ENCODE results near the gene SDC4.

SDC4 gene

GRCh38 chr20:45342855-45343531 lies 5.2 kb downstream of the SDC4 start:
- no peak for DNase-seq

DNA sequence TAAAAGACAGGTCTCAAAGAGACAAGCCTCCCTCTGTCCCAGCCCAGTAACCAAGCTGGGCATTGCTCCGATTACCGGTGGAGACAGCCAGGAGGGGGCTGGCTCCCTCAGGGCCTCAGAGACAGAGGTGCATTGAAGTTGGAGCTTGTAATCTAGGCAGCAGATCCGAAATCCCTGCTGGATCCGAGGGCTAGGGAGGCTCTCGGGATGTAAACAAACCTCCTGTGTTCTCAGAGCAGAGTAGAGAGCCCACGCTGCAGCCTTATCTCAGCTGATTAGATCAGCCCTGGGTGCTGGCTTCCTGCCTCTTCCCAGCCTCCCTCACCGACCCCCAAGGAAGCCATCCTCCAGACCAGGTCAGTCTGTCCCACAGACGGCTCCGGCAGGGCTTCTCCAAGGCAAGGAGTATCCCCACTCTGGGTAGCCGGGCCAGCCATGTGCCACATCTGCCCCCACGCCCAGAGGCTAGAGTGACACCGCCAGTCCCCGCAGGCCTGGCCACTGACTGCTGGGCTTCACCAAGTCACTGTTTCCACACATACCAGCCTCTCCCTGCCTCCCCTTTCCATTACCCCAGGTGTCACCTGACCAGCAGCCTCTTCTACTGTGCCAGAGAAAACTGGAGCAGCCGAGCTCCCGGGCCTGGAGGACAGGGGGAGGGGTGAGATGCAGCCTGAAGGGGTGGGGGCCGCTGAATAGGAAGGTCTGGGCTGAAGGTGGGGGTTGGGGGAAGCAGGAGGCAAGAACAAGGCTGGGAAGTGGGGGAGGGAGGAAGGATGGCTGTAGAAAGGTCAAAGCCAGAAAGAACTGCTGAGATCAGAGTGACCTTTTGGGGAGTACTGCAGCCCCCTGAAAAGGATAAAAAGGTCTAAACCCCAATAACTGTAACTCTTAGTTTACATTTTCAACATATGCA lies 6.0 kb downstream of the SDC4 start:
- no peak for DNase-seq

DNA sequence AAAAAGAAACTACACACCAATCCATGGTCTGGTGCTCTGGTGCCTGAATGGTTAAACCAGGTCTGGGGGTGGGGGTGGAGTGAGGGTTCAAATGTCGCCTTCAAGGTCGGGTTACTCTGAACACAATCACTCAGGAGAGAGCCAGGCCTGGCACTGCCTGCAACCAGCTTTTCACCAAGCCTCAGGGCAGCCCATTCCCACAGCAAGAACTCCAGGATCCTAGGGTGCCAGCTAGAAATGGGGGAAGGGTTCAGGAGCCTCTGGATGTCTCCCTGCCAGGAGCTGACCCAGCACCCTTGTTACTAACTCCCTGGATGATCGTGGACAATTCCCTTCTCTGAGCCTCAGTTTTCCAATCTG lies 6.7 kb downstream of the SDC4 start:
- no peak for DNase-seq

DNA sequence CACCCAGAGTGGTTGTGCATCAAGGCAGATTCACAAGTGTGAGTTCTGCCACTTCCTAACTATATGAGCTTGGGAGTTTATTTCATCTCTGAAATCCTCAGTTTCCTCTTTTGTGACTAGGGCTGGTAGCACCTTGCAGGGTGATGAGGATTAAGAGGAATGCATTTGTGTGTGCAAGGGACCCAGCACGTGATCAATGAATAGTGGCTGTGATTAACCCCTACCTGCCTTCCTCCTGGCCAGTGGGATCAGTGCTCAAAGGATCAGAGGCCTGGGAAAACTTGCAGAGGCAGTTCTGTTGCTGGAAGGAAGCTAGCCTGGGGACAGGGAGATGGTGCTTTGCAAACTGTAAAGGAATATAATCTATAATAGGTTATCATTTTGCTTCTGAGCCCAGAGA lies 7.3 kb downstream of the SDC4 start:
- DNase-seq, result no peak

DNA sequence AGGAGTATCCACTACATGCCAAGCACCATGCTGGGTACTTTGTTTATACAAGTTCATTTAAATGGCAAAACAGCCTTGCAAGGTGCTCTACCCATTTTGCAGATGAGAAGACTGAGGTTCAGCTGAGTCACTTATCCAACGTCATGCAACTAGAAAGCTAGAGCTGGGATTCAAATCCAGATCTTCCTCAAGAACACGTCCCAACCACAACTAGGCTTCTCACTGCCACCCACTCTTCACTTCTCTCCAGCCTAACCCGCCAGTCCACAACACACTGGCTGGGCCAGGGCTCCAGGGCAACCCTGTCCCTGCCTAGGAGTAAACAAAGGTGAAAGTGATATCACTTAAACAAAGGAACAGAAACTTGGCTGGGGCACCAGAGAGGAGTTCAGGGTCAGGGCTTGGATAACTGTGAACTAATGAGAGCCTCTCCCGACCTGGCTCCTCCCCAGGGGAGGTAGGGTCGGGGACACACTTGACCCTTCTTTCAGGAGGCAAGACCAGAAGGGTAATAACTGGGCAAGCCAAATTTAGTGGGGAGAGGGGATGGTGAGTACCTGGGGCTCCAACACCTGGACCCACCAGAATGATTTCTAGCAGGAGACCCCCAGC lies 7.9 kb downstream of the SDC4 start:
- DNase-seq, result no peak

DNA sequence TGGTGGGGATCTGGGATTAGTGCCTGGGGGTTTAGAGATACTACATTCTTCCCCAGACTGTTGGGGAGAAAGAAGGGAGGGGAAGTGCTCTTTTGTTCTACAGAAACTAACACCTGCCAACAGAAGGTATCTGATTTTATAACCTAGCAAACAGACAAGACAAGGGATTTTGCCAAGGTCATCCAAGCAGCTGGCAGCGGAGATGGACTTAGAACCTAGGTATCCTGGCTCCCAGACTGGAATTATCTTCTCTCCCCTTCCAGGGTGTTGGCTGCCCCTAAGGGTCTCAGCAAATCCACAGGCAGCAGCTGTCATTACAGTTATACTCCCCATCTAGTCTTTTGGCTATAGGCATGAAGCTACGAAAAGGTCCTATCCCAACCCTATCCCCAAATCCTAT lies 8.4 kb downstream of the SDC4 start:
- no peak for DNase-seq

- no peak for DNase-seq
Measured at GRCh38 chr20:45339084-45339483, 9.1 kb downstream of the SDC4 start.

DNA sequence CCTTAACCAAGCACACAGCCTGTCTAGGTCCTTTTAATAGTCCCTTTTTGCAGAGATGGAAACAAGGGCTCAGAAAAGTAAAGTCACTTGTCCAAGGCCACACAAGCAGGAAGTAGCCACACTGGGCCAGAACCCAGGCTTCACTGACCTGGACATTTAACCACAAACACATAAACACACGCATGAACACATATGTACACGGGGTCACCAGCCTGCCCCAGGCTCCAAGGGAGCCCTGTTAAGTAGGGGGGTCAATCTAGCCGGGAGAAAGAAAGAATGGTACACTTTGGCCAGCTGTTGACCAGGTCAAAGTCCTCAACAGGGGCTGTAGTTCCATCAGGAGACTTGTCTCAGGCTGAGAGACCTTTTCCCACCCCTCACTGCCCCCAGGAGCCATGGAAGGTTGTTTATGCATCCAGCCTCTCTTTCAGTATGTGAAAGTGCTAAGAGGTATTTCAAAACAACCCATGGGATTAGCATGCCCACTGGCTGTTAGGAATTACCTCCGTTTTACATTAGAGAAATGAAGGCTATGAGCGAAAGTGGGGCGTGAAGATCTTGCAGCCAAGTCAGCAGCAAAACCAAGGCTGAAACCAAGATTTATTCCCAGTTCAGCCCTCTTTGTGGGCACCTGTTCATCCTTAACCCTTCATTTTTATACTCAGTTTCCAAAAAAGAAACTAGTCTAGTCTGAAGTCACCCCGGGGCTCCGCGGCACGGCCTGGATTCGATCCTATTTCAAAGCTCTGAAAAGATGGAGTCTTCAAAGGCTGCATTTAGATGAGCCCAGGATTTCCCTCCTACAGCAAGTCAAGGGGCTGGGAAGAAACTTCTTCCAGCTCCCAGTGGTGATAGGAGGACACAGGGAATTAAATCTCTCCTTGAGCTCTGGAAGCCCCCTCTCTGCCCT lies 9.8 kb downstream of the SDC4 start:
- DNase-seq, result no peak

DNA sequence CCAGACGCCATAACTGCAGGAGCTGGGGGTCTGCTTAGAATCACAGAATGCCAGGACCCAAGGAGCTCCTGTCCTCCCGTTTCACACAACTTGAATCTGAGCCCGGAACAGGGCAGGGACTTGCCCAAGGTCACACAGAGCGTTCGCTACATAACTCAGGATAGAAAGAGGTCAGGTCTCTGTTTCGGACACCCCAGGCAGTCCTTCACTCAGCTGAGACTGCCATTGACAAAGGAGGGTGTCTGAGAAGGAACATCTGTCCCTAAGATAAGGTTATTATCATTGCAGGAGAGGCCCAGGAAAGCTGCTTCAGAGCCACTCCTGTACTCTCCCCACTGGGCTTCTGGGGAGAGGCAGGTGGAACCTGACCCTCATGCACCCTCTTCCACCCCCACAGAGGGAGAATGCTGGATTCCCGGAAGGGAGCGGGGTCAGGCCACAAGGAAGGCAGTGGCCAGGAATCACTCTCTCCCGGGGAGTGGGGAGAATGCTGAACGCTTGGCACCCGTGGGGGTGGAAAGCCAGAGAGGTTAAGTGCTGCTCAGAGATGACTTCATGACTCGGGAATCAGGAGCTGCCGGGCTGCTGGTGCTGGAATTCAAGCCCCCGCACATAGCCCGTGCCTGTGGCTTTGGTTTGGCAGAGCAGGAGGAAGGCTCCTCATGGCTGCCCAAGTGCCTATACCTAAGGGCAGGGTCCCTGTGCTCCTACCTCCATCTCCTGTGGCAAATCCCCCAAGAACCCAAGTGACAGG lies 10.7 kb downstream of the SDC4 start:
- DNase-seq, result no peak

- no peak for DNase-seq
Measured at GRCh38 chr20:45336530-45337366, 11.5 kb downstream of the SDC4 start.

DNA sequence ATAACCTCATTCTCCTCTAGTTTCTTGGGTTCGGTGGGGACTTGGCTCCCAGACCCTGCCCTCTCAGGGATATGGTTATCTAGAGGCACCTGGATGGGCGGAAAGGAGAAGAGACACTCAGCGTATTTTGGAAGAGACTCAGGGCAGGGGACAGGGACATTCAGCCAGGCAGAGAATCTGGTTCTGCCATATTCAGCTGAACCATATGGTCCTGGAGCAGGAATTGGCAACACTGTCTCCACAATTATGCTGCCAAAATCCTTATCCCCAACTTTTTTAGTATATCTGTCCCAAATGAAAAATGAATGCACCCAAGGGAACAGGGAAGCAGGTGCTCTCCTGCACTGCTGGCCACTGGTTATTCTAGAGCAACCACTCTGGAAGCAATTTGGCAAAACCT lies 17.7 kb downstream of the SDC4 start:
- DNase-seq, result no peak

DNA sequence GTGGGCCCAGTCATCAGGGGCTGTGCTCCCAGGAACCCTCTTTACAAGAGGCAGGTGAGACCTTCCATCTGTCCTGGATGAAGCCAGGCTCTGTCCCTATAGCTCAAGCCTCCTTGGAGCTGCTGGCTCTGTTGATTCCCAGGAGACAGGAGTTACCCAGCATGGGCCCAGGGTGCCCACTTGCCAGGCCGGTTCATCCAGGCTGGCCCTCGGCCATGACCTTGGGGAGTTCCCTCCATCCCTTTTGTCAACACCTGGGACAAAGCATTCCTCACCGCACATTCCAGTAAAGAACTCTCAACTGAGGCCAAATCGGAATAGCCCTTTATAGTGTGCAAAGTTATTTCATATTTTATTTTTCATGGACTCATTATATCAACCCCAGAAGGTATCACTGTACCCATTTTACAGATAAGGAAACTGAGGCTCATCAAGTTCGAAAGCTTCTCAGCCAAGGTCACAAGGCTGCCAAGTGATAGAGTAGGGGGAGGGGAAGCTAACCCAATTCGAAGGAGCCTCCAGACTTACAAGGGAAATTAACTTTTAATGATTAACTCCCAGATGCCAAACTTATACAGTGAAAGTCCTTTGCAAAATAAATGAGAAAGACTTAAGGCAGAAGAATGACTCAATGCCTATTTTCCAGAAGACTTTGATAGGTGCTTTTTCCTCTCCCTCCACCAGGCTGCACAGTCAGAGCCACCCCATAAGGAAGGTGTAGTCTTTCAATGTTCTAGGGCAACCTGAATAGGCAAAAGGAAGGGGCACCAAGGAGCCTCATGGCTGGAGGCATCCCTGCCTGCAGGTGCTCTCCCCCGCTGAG lies 18.5 kb downstream of the SDC4 start:
- DNase-seq, result no peak

GRCh38 chr20:45328451-45328850 lies 19.8 kb downstream of the SDC4 start:
- no peak for DNase-seq

GRCh38 chr20:45325371-45325770 lies 22.9 kb downstream of the SDC4 start:
- no peak for DNase-seq

DNA sequence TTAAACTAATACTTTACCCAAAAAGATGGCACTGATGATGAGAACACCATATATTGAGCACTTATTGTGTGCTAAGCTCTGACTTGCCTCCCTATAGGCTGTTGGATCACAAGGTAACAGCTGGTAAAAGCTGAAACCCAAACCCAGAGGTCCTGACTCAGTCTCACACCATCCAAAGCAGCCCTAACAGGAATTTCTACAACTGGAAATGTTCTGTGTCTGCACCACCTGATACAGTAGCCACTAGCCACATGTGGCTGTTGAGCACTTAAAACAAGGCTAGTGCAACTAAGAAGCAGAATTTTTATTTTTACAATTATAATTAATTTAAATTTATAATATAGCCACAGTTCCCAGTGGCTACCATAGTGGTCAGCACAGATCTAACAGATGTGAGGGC lies 24.5 kb downstream of the SDC4 start:
- no peak for DNase-seq

- DNase-seq, result no peak
Measured at GRCh38 chr20:45322952-45323383, 25.3 kb downstream of the SDC4 start.

- no peak for DNase-seq
Measured at GRCh38 chr20:45320948-45321595, 27.2 kb downstream of the SDC4 start.

DNA sequence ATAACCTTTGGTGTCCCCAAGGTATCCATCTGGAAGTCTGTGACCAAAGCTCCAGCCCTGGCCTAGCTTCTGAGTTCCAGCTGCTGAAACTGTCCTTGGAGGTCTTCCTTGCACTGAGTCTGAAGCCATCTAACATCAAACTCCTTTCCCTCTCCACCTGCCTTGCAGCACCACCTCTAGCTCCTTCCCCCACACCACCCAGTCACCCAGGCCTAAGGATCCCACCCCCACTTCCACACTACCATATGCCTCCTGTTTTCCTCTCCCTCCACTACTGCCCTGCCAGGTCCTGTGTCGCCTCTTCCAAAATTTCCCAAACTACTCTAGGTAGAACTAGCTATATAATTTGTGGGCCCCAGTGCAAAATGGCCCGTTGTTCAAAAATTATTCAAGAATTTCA lies 29.3 kb downstream of the SDC4 start:
- no peak for DNase-seq

- DNase-seq, result no peak
Measured at GRCh38 chr20:45318386-45318939, 29.8 kb downstream of the SDC4 start.

All from NCI-H1436 treated with DMSO at 0.1 percent for 48 hours (cell line).